AG09319 (cell line): Measurements from ENCODE around the gene NHSL2.

Source experiments
- DNase-seq: peaks from one replicate; pipeline ENCODE4 v3.0.0-alpha.2; 2010; ENCODE audit warnings: low read depth; ENCODE audit errors: extremely low read depth
- TF ChIP-seq, protein P1 (sequence below): IDR thresholded peaks from 2 replicates; pipeline ENCODE4 v1.5.1; 2011; ENCODE audit warnings: low read depth, mild to moderate bottlenecking, inconsistent platforms, low read length, moderate library complexity

NHSL2 gene

GRCh38 chrX:72097098-72097497, 186.5 kb downstream of the NHSL2 start:
- TF ChIP-seq, protein P1, sequence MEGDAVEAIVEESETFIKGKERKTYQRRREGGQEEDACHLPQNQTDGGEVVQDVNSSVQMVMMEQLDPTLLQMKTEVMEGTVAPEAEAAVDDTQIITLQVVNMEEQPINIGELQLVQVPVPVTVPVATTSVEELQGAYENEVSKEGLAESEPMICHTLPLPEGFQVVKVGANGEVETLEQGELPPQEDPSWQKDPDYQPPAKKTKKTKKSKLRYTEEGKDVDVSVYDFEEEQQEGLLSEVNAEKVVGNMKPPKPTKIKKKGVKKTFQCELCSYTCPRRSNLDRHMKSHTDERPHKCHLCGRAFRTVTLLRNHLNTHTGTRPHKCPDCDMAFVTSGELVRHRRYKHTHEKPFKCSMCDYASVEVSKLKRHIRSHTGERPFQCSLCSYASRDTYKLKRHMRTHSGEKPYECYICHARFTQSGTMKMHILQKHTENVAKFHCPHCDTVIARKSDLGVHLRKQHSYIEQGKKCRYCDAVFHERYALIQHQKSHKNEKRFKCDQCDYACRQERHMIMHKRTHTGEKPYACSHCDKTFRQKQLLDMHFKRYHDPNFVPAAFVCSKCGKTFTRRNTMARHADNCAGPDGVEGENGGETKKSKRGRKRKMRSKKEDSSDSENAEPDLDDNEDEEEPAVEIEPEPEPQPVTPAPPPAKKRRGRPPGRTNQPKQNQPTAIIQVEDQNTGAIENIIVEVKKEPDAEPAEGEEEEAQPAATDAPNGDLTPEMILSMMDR = no peak
- DNase-seq = no peak

- no peak for DNase-seq
- TF ChIP-seq, protein P1 = no peak
Observed at GRCh38 chrX:72100051-72100755, 189.6 kb downstream of the NHSL2 start.

GRCh38 chrX:72100824-72101351, 190.2 kb downstream of the NHSL2 start:
- TF ChIP-seq, protein P1 = no peak
- no peak for DNase-seq

DNA sequence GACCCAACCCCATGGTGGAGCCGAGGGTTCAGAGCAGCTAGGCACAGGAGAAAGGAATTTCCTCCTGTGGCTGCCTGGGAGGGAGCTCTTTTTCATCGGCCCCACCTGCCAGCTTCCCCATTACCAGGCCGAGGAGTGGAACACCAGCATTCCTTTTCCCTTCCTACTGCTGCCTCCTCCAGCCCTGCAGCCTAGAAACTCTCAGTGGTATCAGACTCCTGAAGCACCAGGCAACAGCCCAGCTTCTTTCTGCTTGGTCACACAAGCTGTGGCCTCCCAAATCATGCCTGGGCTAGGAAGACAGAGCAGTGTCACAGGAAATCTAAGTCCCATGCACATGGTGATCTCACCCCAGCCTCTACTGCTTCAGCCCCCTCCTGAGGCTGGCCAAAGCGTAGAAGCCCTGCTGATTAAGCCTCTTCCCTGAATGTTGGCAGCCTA, 191.0 kb downstream of the NHSL2 start:
- TF ChIP-seq, protein P1 = no peak
- no peak for DNase-seq

DNA sequence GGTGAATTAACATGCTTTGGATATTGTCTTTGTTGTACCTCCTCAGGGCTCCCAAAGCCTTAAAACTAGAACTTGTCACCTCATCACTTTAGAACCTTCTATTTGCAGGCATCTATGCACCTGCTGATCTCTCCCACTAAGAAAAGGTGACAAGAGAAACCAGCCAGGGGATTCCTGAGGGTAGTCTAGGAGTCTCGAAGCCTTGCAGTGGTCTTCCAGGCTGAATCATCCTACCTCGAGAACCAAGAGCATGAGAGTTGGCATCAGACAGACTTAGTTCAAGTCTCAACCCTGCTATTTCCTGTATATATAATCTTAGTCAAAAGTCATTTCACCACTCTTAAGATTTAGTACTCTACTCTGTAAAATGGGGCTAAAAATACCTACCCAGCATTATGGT, 191.5 kb downstream of the NHSL2 start:
- TF ChIP-seq, protein P1 = no peak
- DNase-seq = no peak

GRCh38 chrX:72102760-72103159, 192.1 kb downstream of the NHSL2 start:
- no peak for DNase-seq
- TF ChIP-seq, protein P1 = no peak

DNA sequence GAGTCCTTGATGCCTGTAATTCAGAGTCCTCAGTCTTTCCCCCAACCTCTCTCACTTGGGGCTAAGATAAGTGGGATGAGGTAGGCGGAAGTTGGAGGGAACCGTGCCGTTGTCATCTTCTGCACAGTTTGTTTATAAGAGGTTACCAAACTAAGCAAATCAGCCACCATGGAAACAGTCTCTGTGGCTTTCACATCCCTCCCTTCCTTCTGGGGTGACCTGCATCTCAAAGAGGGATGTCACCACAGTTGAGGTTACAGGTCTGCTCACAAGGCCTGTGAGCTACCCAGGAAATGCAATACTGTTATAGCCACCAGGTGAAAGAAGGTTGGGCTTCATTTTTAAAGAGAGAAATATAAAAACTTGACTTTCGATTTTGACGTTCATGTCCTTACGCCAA, 194.8 kb downstream of the NHSL2 start:
- DNase-seq = no peak

More for the DNA sequence above, 194.8 kb downstream of the NHSL2 start:
- TF ChIP-seq, protein P1 = no peak
